BLaER1 treated with 17β-estradiol and CSF1 and Interleukin-3, amounts not matched to agents 10 nM and 100 nM (cell line): ENCODE results near the gene BAIAP2L1.
A peak's percentile ranks its signal among the peaks of the same experiment; 100 is the strongest.

ENCODE experiments used
- H3K27ac ChIP-seq, 11 experiments: shearing (Covaris generic); formaldehyde crosslinking; 2 replicates each; pipeline ENCODE4 v1.8.1; 2022
- H3K27me3 ChIP-seq, 11 experiments: shearing (Covaris generic); formaldehyde crosslinking; 2 replicates each; pipeline ENCODE4 v1.8.1; 2022
- H3K36me3 ChIP-seq, 11 experiments: shearing (Covaris generic); formaldehyde crosslinking; 2 replicates each; pipeline ENCODE4 v1.8.1; 2022
- H3K4me1 ChIP-seq, 10 experiments: shearing (Covaris generic); formaldehyde crosslinking; 2 replicates each; pipeline ENCODE4 v1.8.1; 2022
- H3K4me2 ChIP-seq, 11 experiments: shearing (Covaris generic); formaldehyde crosslinking; 2 replicates each; pipeline ENCODE4 v1.8.1; 2022
- H3K4me3 ChIP-seq, 10 experiments: shearing (Covaris generic); formaldehyde crosslinking; 2 replicates each; pipeline ENCODE4 v1.8.1; 2022
- H3K9ac ChIP-seq, 11 experiments: shearing (Covaris generic); formaldehyde crosslinking; 2 replicates each; pipeline ENCODE4 v1.8.1; 2022
- H3K9me3 ChIP-seq, 11 experiments: shearing (Covaris generic); formaldehyde crosslinking; replicated peaks in 1 of 11; 2 replicates each; pipeline ENCODE4 v1.8.1; 2022
- H4K20me1 ChIP-seq, 11 experiments: shearing (Covaris generic); formaldehyde crosslinking; 2 replicates each; pipeline ENCODE4 v1.8.1; 2022
- Cebpa-rat ChIP-seq, 11 experiments: shearing (Covaris generic); IDR thresholded peaks; 2 replicates each; pipeline ENCODE4 v1.8.1; 2022

The BAIAP2L1 gene

GRCh38 chr7:98354052-98354451, 46.8 kb downstream of the BAIAP2L1 start:
- Histone ChIP-seq H3K27ac (no peak overlapping the region), H3K4me3 (no peak overlapping the region), H3K4me2 (peak overlapping the region; percentile 14 to 57 (median 47); a peak in 21 of 22 replicates)

GRCh38 chr7:98352621-98353020, 48.3 kb downstream of the BAIAP2L1 start:
- H3K4me1 ChIP-seq = peaks cover 7 to 14% (median 11%) of the 10 kb centered on the region in 10 experiments; a peak in 18 of 20 replicates
- no peak overlapping the region for H3K9ac ChIP-seq

More at GRCh38 chr7:98354052-98354451, 46.8 kb downstream of the BAIAP2L1 start:
- Histone ChIP-seq H3K4me1 (peaks cover 7 to 11% (median 10%) of the 10 kb centered on the region in 10 experiments; a peak in 18 of 20 replicates), H4K20me1 (no peaks in the 10 kb centered on the region), H3K9me3 (peaks cover 0 to 7% (median 0%) of the 10 kb centered on the region in 11 experiments; a peak in 4 of 22 replicates), H3K27me3 (no peaks in the 10 kb centered on the region), H3K36me3 (no peaks in the 10 kb centered on the region), H3K9ac (0 out of 22 replicates have a peak overlapping the region, but pooled peaks of 1 of the 11 experiments have one; percentile 11)
- no peak for TF ChIP-seq Cebpa-rat (IDR thresholded peaks at IDR 0.05)

DNA sequence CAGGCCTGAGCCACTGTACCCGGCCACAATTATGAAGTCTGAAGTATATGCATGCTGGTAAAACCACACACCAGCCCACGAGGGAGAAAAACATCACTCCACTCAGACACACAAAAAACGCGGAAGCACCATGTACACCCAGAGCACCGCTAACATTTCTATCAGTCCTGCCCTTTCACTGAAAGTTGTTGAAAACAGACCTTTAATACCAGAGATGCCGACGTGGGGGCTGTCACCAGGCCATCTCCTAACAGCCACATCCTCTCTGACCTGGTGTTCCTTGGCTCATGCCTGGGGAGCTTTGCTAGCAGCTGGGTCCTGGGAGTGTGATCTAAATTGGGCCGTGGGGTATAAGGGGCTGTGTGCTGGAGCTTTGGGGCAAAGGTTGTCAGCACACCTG, 49.8 kb downstream of the BAIAP2L1 start:
- H3K9me3 ChIP-seq = peaks cover 0 to 7% (median 0%) of the 10 kb centered on the region in 11 experiments; a peak in 4 of 22 replicates
- H3K9ac ChIP-seq = no peak overlapping the region
- no peak for TF ChIP-seq Cebpa-rat (IDR thresholded peaks at IDR 0.05)
- H4K20me1 ChIP-seq = no peaks in the 10 kb centered on the region
- H3K4me2 ChIP-seq = no peak overlapping the region
- no peak overlapping the region for H3K27ac ChIP-seq
- no peaks in the 10 kb centered on the region for H3K27me3 ChIP-seq
- H3K4me1 ChIP-seq = peaks cover 7 to 21% (median 11%) of the 10 kb centered on the region in 10 experiments; a peak in 18 of 20 replicates
- no peak overlapping the region for H3K4me3 ChIP-seq
- H3K36me3 ChIP-seq = no peaks in the 10 kb centered on the region

More at GRCh38 chr7:98352621-98353020, 48.3 kb downstream of the BAIAP2L1 start:
- Histone ChIP-seq H3K4me3 (no peak overlapping the region), H3K9me3 (peaks cover 0 to 7% (median 0%) of the 10 kb centered on the region in 11 experiments; a peak in 4 of 22 replicates), H4K20me1 (no peaks in the 10 kb centered on the region), H3K36me3 (no peaks in the 10 kb centered on the region), H3K27ac (no peak overlapping the region), H3K27me3 (no peaks in the 10 kb centered on the region), H3K4me2 (no peak overlapping the region)
- no peak for TF ChIP-seq Cebpa-rat (IDR thresholded peaks at IDR 0.05)

- H3K27me3 ChIP-seq = no peaks in the 10 kb centered on the region
- H4K20me1 ChIP-seq = no peaks in the 10 kb centered on the region
- peaks cover 0 to 7% (median 0%) of the 10 kb centered on the region in 11 experiments; a peak in 4 of 22 replicates for H3K9me3 ChIP-seq
- no peak overlapping the region for H3K4me3 ChIP-seq
- no peak overlapping the region for H3K4me2 ChIP-seq
- no peak overlapping the region for H3K27ac ChIP-seq
- H3K9ac ChIP-seq = no peak overlapping the region
- no peaks in the 10 kb centered on the region for H3K36me3 ChIP-seq
- TF ChIP-seq Cebpa-rat (IDR thresholded peaks at IDR 0.05) = no peak
- H3K4me1 ChIP-seq = peaks cover under 1 to 12% (median under 1%) of the 10 kb centered on the region in 10 experiments; a peak in 15 of 20 replicates
Observed at GRCh38 chr7:98348726-98349474, 52.0 kb downstream of the BAIAP2L1 start.

- H4K20me1 ChIP-seq = no peaks in the 10 kb centered on the region
- TF ChIP-seq Cebpa-rat (IDR thresholded peaks at IDR 0.05) = no peak
- H3K36me3 ChIP-seq = no peaks in the 10 kb centered on the region
- H3K4me2 ChIP-seq = no peak overlapping the region
- H3K4me3 ChIP-seq = no peak overlapping the region
- no peak overlapping the region for H3K27ac ChIP-seq
- H3K9me3 ChIP-seq = peaks cover 0 to 7% (median 0%) of the 10 kb centered on the region in 11 experiments; a peak in 4 of 22 replicates
- no peaks in the 10 kb centered on the region for H3K27me3 ChIP-seq
- H3K9ac ChIP-seq = no peak overlapping the region
- peaks cover 0 to 11% (median 0%) of the 10 kb centered on the region in 10 experiments; a peak in 7 of 20 replicates for H3K4me1 ChIP-seq
Observed at GRCh38 chr7:98346515-98347069, 54.3 kb downstream of the BAIAP2L1 start.

GRCh38 chr7:98341106-98341505, 59.8 kb downstream of the BAIAP2L1 start:
- TF ChIP-seq Cebpa-rat (IDR thresholded peaks at IDR 0.05) = no peak
- Histone ChIP-seq H3K9me3 (peaks cover 9 to 17% (median 15%) of the 10 kb centered on the region in 11 experiments; a peak in 17 of 22 replicates), H3K27ac (no peak overlapping the region), H3K4me1 (no peaks in the 10 kb centered on the region), H3K4me3 (no peak overlapping the region), H3K4me2 (no peak overlapping the region), H3K36me3 (peaks cover 0 to 5% (median 0%) of the 10 kb centered on the region in 11 experiments; a peak in 2 of 22 replicates), H3K9ac (no peak overlapping the region), H4K20me1 (no peaks in the 10 kb centered on the region), H3K27me3 (no peaks in the 10 kb centered on the region)

- Histone ChIP-seq H3K27me3 (no peaks in the 10 kb centered on the region), H3K4me1 (no peaks in the 10 kb centered on the region), H3K9ac (no peak overlapping the region), H3K9me3 (peaks cover 9 to 17% (median 15%) of the 10 kb centered on the region in 11 experiments; a peak in 17 of 22 replicates), H3K4me2 (no peak overlapping the region), H3K4me3 (no peak overlapping the region), H3K27ac (no peak overlapping the region), H4K20me1 (no peaks in the 10 kb centered on the region), H3K36me3 (peaks cover 0 to 5% (median 0%) of the 10 kb centered on the region in 11 experiments; a peak in 2 of 22 replicates)
- TF ChIP-seq Cebpa-rat (IDR thresholded peaks at IDR 0.05) = no peak
Observed at GRCh38 chr7:98339043-98339442, 61.8 kb downstream of the BAIAP2L1 start.

DNA sequence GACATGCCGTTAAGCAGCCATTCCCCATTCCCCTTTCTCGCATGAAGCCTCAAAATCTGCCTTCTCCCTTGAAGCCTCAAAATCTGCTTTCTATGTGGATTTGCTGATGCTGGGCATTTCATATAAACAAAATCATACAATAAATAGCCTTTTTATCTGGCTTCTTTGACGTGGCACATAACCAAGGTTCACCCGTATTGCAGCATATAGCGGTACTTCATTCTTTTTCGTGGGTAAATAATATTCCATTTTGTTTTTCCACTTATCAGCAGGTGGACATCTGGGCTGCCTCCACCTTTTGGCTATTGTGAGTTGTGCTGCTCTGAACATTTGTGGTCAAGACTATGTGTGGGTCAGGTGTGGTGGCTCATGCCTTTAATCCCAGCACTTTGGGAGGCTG, 62.4 kb downstream of the BAIAP2L1 start:
- Histone ChIP-seq H3K27ac (no peak overlapping the region), H3K9me3 (peaks cover 9 to 17% (median 15%) of the 10 kb centered on the region in 11 experiments; a peak in 17 of 22 replicates), H3K4me3 (no peak overlapping the region)

GRCh38 chr7:98335411-98335977, 65.4 kb downstream of the BAIAP2L1 start:
- Histone ChIP-seq H3K9ac (no peak overlapping the region), H3K27ac (no peak overlapping the region), H4K20me1 (no peaks in the 10 kb centered on the region), H3K36me3 (peaks cover 0 to 5% (median 0%) of the 10 kb centered on the region in 11 experiments; a peak in 2 of 22 replicates), H3K4me1 (no peaks in the 10 kb centered on the region), H3K27me3 (no peaks in the 10 kb centered on the region), H3K4me3 (no peak overlapping the region), H3K4me2 (no peak overlapping the region), H3K9me3 (peaks cover 9 to 23% (median 15%) of the 10 kb centered on the region in 11 experiments; a peak in 18 of 22 replicates)
- no peak for TF ChIP-seq Cebpa-rat (IDR thresholded peaks at IDR 0.05)

More for the DNA sequence above, 62.4 kb downstream of the BAIAP2L1 start:
- no peak overlapping the region for H3K4me2 ChIP-seq
- TF ChIP-seq Cebpa-rat (IDR thresholded peaks at IDR 0.05) = no peak
- peaks cover 0 to 5% (median 0%) of the 10 kb centered on the region in 11 experiments; a peak in 2 of 22 replicates for H3K36me3 ChIP-seq
- no peaks in the 10 kb centered on the region for H3K4me1 ChIP-seq
- no peak overlapping the region for H3K9ac ChIP-seq
- H4K20me1 ChIP-seq = no peaks in the 10 kb centered on the region
- H3K27me3 ChIP-seq = no peaks in the 10 kb centered on the region
